Ovary (tissue), 9 donors: ENCODE results near the gene ATP2A2. TPM values are rescaled to one million over a fixed set of nuclear protein-coding genes. Genes with fewer than 3 reads are reported as not detected.

ENCODE experiments used
- DNase-seq, 5 donors: peaks; one replicate each; pipeline ENCODE4 v3.0.0-alpha.2; 2019 to 2020
- H3K27ac ChIP-seq, 2 donors: fragments of 200-600 bp; one replicate each; pipeline versions ENCODE4 v1.5.1 to v1.8.0; 2019 to 2022
- H3K27me3 ChIP-seq: fragments of 200-600 bp; one replicate; pipeline ENCODE4 v1.8.0; 2022
- H3K36me3 ChIP-seq: fragments of 200-600 bp; sonication (generic); one replicate; pipeline ENCODE4 v1.5.1; 2019
- H3K4me1 ChIP-seq: one replicate; pipeline ENCODE4 v1.8.1; 2013; ENCODE audit warnings: mild to moderate bottlenecking, moderate library complexity; ENCODE audit not compliant: insufficient read depth
- H3K4me3 ChIP-seq: fragments of 200-600 bp; sonication (generic); one replicate; pipeline ENCODE4 v1.5.1; 2017
- H3K9me3 ChIP-seq, 2 donors: fragments of 200-600 bp in 1 of 2; sonication (generic) in 1 of 2; one replicate each; pipeline versions ENCODE4 v1.5.1 to v1.8.1; 2013 to 2019; ENCODE audit warnings: mild to moderate bottlenecking in 1 of 2, moderate library complexity in 1 of 2
- EP300 ChIP-seq: sonication (generic); formaldehyde crosslinking; IDR thresholded peaks from one replicate; pipeline ENCODE4 v1.6.1; 2017; ENCODE audit warnings: antibody characterized with exemption
- POLR2A ChIP-seq: fragments of 450-650 bp; IDR thresholded peaks from one replicate; pipeline ENCODE4 v1.6.1; 2017; ENCODE audit warnings: antibody characterized with exemption, mild to moderate bottlenecking, moderate library complexity
- WGBS, 3 donors: extraction: QIAGEN DNeasy Blood & Tissue Kit in 1 of 3; methylation state at CpG; one replicate each; pipeline versions ENCODE4 v1.1.5 to v1.1.7; 2013 to 2017; 5-methylcytosine and 5-hydroxymethylcytosine counted together
- intact Hi-C, 4 donors: fragments of 100-400 bp; cut with DNase I; formaldehyde crosslinking; loops; one replicate each; pipeline versions ENCODE4 v1.11.0 to v1.15.1; 2022 to 2023
- polyA plus RNA-seq, 2 donors: library from polyadenylated mRNA; stranded (reverse); fragments of 200-250 nt in 1 of 2; fragments of 350-450 nt in 1 of 2; fragmentation: Illumina TruSeq in 1 of 2; extraction: RNeasy Lipid Tissue Mini Kit (QIAGEN cat#74804) in 1 of 2; gene quantifications; one replicate each; pipeline ENCODE4 v1.2.3, GENCODE V29; 2013 to 2014
- total RNA-seq, 7 donors: library from RNA; depleted of rRNA in 2 of 7; stranded (reverse); fragments of >200 nt in 2 of 7; fragmentation: NEBNext Ultra II Directional in 3 of 7; extraction: Animal tissue kit (Norgen Biotek cat#: 25700) in 3 of 7; gene quantifications; one replicate each; pipeline versions ENCODE4 v1.1.0 to v1.2.4, GENCODE V29; 2016 to 2023
- TF ChIP-seq, protein P1 (sequence below), 3 donors: fragments of 450-650 bp in 2 of 3; fragments of 200-600 bp in 1 of 3; IDR thresholded peaks; one replicate each; pipeline versions ENCODE4 v1.5.1 to v1.8.0; 2016 to 2022; ENCODE audit warnings: antibody characterized with exemption in 3 of 3, mild to moderate bottlenecking in 1 of 3
- donor health status: DM: no; HTN: no; CAD: no; lungs with moderate emphysema.
- donor health status: DM: no; HTN: no; CAD: no.
- donor health status: Bipolar disorder and iron deficiency.
- donor health status: DM: yes; HTN: yes; CAD: no.
- donor health status: DM: no; HTN: no; CAD: no.
- donor health status: DM: yes; HTN: yes; CAD: no.

ATP2A2 gene
- total and polyA plus RNA-seq, 9 donors, result 54.2 to 183 (median 137) TPM

DNA sequence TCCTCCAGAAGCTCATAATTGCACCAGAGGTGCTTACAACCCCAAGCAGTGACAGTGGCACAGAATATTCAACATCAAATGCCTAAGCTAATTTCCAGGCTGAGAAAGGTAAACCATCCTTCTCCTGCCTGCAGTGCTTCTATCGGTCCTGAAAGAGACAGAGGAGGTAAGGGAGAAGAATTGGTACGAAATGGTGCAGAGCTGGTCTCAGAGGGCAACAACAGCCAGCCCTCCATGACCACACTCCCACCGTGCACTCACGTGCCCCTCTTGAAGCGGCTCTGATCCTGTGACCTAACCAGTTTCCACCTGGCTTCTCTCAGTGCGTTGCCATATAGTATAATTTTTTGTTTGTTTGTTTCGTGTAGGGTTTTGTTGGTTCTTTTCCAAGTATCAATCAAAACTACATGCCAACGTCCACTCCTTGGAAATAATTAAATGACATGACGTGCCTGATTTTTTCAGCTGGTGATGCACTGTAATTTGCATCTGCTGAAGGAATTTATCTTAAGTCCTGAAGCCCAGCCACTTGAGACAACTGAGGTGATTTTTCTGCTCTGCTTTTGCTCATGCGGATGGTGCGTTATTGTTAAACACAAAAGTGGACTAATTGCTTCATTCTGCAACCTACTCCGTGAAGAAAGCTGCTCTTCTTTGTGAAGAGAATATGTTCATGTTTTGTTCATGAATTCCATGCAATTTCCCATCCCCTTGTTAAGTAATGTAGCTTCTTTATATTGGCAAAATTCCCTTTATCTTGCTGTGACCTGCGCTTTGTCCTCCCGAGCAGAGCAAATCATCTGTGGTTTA, 1.3 kb upstream of the ATP2A2 start:
- peaks cover 5% of the 10 kb centered on the region for H3K4me1 ChIP-seq
- 67 to 72% (median 70%) methylated on average over 14 of the region's 14 CpGs for WGBS, 3 donors
- H3K4me3 ChIP-seq, result peak overlapping the region; percentile 75
- H3K27me3 ChIP-seq, result no peaks in the 10 kb centered on the region
- intact Hi-C loops, result loop anchor here in 3 of 4 donors (2.0 to 10.0 kb wide), 6 partner anchors 53 to 177 kb away; partner anchors contain the start of gene IFT81 (in 2 of the 3)
- TF ChIP-seq, protein P1, sequence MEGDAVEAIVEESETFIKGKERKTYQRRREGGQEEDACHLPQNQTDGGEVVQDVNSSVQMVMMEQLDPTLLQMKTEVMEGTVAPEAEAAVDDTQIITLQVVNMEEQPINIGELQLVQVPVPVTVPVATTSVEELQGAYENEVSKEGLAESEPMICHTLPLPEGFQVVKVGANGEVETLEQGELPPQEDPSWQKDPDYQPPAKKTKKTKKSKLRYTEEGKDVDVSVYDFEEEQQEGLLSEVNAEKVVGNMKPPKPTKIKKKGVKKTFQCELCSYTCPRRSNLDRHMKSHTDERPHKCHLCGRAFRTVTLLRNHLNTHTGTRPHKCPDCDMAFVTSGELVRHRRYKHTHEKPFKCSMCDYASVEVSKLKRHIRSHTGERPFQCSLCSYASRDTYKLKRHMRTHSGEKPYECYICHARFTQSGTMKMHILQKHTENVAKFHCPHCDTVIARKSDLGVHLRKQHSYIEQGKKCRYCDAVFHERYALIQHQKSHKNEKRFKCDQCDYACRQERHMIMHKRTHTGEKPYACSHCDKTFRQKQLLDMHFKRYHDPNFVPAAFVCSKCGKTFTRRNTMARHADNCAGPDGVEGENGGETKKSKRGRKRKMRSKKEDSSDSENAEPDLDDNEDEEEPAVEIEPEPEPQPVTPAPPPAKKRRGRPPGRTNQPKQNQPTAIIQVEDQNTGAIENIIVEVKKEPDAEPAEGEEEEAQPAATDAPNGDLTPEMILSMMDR (IDR thresholded peaks at IDR 0.05), result no peak
- TF ChIP-seq POLR2A, result no peak
- no peak for TF ChIP-seq EP300
- no peaks in the 10 kb centered on the region for H3K9me3 ChIP-seq
- DNase-seq, result no peak
- H3K36me3 ChIP-seq, result no peaks in the 10 kb centered on the region
- peak overlapping the region; percentile 82 to 94 for H3K27ac ChIP-seq

DNA sequence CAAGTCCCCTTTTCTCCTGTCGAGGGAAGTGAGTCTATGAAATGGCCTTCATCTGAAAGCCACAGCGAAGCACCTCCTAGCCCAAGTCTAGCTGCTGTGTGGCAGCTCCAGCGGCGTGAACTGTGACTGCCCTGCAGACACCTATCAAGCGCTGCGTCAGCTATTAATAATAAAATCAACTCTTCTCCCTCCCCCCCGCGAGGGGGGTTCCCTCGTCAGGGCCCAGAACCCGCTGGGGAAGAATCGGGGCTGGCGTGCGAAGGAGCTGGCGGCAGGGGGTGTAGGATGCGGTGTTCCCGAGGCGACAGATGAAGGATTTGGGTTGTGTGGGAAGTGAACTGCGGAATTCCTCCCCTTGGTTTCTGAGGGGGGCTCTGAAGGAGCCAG, 662 bp upstream of the ATP2A2 start:
- TF ChIP-seq, protein P1 (IDR thresholded peaks at IDR 0.05), result peak in 1 of 3 donors; percentile 10
- no peak for TF ChIP-seq EP300
- H3K4me1 ChIP-seq, result peaks cover 5% of the 10 kb centered on the region
- peak overlapping the region; percentile 82 to 94 for H3K27ac ChIP-seq
- intact Hi-C loops, result loop anchor here in 3 of 4 donors (2.0 to 10.0 kb wide), 6 partner anchors 54 to 178 kb away; partner anchors contain the start of gene IFT81 (in 2 of the 3)
- peak overlapping the region; percentile 75 for H3K4me3 ChIP-seq
- no peaks in the 10 kb centered on the region for H3K36me3 ChIP-seq
- no peaks in the 10 kb centered on the region for H3K9me3 ChIP-seq
- no peaks in the 10 kb centered on the region for H3K27me3 ChIP-seq
- DNase-seq, result peak in 2 of 5 donors; percentile 58 to 63
- 1 to 2% (median 2%) methylated on average over 18 of the region's 18 CpGs for WGBS, 3 donors

DNA sequence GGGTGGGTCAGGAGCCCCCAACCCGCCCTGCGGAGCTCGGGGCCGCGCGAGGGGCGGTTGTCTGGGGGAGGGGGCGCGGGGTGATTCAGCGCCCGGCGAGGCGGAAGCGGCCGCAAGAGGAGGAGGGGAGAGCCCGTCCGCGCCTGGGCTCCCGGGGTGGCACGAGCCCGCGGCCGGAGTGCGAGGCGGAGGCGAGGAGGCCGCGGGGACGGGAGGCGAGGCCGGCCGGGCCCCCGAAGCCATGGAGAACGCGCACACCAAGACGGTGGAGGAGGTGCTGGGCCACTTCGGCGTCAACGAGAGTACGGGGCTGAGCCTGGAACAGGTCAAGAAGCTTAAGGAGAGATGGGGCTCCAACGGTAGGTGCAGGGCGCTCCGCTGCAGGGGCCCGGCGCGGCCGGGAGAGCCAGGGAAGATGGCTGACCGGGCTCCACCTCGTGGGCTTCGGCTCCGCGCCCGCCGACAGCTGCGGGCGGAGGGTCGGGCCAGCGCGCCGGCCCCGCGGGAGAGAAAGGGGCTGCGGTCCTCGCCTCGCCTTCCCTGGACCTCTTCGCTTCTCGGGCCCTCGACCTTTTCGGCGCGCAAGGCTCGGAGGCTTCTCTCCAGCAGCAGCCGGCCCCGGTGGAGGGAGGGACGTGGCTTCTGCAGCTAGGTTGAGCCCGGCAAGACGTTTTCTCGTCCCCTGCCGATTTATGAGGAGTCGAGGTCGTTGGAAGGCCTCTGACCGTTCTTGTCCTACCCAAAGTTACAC, 677 bp downstream of the ATP2A2 start:
- TF ChIP-seq, protein P1 (IDR thresholded peaks at IDR 0.05), result no peak
- TF ChIP-seq POLR2A, result no peak
- no peak for TF ChIP-seq EP300
- Histone ChIP-seq H3K27ac (peak overlapping the region; percentile 82 to 94), H3K4me3 (peak overlapping the region; percentile 75), H3K27me3 (no peaks in the 10 kb centered on the region), H3K4me1 (peaks cover 7% of the 10 kb centered on the region), H3K9me3 (no peaks in the 10 kb centered on the region), H3K36me3 (no peaks in the 10 kb centered on the region)
- DNase-seq, result peak in 4 of 5 donors; percentile 46 to 74 (median 54)
- 0 to 1% (median 0%) methylated on average over 40 to 82 of the region's 82 CpGs for WGBS, 3 donors
- intact Hi-C loops, result loop anchor here in 3 of 4 donors (2.0 to 10.0 kb wide), 6 partner anchors 55 to 179 kb away; partner anchors contain the start of gene IFT81 (in 2 of the 3)

DNA sequence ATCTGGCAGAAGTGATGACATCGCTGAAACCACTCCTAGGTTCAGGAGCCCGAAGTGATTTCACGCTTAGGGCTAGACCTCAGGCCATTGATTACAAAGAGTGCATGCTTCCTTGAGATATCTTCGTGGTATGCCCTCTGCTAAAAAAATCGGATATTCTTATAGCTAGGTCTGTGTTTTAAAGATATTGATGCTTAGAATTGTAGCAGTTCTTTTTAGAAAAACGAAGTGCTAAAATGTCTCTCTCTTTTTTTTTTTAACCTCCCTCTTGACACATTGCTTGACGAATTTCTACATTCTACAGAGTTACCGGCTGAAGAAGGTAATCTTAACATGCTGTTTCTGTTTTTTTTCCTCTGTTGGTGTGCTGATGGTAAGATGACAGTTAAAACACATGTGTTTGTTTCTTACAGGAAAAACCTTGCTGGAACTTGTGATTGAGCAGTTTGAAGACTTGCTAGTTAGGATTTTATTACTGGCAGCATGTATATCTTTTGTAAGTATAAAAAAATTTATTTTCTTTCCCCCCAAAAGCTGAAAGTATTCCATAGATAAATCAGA, 1.3 kb downstream of the ATP2A2 start:
- TF ChIP-seq, protein P1 (IDR thresholded peaks at IDR 0.05), result no peak
- TF ChIP-seq EP300 (no peak), POLR2A (no peak)
- 1 to 2% (median 1%) methylated on average over 8 of the region's 8 CpGs for WGBS, 3 donors
- Histone ChIP-seq H3K27me3 (no peaks in the 10 kb centered on the region), H3K36me3 (no peaks in the 10 kb centered on the region), H3K9me3 (no peaks in the 10 kb centered on the region), H3K4me3 (peak overlapping the region; percentile 75), H3K27ac (peak overlapping the region; percentile 82 to 94), H3K4me1 (peaks cover 7% of the 10 kb centered on the region)
- no peak for DNase-seq
- intact Hi-C loops, result loop anchor here in 3 of 4 donors (5.0 to 10.0 kb wide), 5 partner anchors 60 to 180 kb away; partner anchors contain the start of gene IFT81 (in 2 of the 3)
